Pulmonary artery endothelial cell (primary cell): ENCODE results near the gene NUP210. TPM values are rescaled to one million over a fixed set of nuclear protein-coding genes. Genes with fewer than 3 reads are reported as not detected.
"Not testable (repeated sequence)": the region's sequence is repeated elsewhere in the genome, so short reads cannot be mapped to it uniquely, and the experiment has no call there.

ENCODE experiments used
- DNase-seq: peaks from one replicate; pipeline ENCODE4 v3.0.0-alpha.2; 2011; ENCODE audit warnings: low read depth, low spot score
- total RNA-seq: library from RNA; depleted of rRNA; stranded (reverse); fragments of >200 nt; gene quantifications from 2 replicates; pipeline ENCODE4 v1.2.3, GENCODE V29; 2014

NUP210 gene
- total RNA-seq, 1 donor from 2014 or later: 1.1 TPM

DNA sequence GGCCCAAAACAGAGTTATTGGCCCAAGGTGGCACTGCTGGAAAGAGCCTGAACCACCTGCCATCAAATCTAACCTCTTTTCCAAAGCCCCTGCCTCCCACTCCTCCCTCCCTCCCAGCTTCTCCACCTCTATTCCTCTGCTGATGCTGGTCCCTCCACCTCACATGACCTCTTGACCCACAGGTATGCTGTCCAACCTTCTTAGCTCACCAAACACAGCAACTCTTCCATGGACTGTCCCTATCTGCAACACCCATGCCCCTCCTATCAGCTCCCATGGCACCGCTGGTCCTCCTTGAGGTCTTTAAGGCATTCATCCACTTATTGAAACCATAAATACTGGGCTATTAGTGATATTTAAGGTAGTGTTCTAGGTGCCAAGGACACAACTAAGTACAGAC, 12.6 kb downstream of the NUP210 start:
- no peak for DNase-seq

DNA sequence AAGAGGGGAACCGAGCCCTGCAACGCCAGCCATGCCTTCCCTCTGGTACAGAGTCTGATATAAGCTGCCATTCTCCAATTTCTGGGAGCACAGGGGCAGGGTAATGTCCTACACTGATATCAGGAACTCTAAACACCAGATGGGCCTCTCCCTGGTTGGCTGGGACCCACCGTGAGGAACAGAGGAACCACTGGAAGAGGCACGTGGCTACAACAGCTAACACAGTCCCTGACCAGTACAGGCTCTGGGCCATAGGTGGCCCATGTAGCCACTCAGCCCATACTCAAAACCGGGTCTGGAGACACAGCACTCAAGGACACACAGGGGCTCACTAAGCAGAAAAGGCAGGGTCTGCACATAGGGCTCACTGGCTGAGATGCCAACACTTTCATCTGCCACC, 13.9 kb downstream of the NUP210 start:
- DNase-seq: no peak

DNA sequence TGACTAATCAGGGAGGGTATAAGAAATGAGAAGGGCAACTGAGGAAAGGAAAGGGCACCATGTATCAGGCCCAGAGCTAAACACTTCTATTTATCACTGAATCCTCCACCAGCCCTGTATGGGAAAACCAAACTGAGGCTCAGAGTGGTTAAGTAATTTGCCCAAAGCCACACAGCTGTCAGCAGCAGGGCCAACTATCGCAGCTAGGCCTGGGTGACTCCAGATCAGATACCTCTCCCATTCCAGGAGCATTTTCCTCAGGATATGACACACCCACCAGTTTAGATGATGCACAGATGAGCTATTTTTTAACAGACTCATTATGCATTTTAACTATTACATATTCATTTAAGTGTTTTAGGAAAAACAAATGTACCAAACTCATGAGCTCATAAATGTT, 14.5 kb downstream of the NUP210 start:
- no peak for DNase-seq

DNA sequence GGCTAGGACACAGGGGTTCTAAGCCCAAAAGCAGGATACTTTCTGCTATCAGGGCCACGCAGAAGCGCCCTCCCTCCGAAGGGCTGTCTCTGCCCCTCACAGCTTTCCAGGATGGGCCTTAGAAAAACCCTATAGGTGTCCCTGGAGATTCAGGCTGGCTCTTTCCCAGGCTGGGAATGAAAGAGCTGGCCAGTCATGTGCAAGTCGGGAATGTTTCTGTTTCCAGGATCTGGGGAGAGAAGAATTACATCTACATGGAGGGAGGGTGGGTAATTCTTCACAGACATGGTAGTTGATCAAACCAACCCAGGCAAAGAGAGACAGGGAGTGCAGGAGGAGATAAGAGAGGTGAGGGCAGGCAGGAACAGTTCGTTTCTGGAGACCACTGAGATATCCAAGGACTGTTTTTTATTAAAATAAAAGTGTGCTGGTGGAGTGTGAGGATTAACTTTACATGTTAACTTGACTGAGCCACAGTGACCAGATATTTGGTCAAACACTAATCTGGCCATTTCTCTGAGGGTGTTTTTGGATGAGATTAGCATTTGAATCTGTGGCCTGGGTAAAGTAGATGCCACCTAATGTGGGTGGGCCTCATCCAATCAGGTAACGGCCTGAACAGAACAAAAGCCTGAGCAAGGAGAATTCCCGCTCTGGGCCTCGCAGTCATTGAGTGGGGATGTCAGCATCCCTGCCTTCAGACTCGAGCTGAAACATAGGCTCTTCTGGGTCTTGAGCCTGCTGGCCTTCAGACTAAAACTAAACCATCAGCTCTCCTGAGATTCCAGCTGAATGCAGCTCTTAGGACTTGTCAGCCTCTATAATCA, 15.3 kb downstream of the NUP210 start:
- no peak for DNase-seq

DNA sequence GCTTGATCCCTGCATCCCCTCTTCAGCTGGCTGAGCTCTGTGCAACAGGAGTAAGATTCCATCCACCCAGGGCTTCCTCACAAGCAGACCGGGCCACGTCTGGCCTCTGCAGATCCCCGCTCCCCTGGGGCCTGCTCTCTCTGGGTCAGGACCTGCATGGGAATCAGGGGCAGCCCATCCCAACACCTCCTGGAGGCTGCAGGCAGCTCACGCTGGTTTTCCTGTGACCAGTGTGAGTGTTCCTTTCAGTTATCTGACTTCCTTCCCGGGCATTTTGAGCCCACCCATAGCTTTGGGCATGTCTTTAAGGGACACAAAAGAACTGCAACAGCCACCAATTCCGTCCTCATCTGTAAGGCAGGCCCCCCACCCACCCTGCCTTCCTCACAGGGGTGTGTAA, 16.3 kb downstream of the NUP210 start:
- DNase-seq: no peak

DNA sequence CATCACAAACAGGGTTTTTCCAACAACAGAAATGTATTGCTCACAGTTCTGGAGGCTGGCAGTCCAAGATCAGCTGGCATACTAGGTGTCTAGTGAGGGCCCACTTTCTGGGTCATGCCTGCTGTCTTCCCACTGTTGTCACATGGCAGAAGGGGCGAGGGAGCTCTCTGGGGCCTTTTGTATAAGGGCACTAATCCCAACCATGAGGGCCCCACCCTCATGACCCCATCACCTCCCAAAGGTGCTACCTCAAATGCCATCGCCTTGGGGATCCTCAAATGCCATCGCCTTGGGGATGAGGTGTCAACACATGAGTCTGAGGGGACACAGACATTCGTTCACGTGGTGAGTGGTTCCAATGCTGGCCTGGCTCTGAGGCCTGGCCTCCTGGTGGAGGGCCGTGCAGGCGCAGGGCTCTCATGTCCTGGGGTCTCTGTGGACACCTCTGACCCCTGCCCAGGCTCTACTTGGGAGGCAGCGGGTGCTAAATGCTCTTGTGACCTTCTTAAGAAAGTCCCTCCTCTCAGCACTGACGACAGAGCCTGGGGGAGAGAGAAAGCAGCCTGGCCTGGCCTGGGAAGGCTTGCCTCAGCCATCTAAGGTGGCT, 16.8 kb downstream of the NUP210 start:
- no peak for DNase-seq

DNA sequence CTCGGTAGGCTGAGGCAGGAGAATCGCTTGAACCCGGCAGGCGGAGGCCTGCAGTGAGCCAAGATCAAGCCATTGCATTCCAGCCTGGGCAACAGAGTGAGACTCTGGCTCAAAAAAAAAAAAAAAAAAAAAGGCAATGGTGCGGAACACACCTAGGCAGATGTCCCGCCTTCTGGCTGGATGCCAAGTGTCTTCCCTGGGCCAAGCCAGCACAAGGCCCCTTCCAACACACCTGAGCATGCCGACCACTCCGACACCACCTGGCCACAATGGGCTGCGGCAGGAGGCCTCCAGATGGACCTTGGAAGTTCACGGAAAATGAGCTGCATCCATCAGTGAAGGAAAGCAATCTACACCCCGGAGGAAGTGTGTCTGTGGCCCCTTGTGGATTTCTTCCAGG, 19.0 kb downstream of the NUP210 start:
- DNase-seq: no peak

DNA sequence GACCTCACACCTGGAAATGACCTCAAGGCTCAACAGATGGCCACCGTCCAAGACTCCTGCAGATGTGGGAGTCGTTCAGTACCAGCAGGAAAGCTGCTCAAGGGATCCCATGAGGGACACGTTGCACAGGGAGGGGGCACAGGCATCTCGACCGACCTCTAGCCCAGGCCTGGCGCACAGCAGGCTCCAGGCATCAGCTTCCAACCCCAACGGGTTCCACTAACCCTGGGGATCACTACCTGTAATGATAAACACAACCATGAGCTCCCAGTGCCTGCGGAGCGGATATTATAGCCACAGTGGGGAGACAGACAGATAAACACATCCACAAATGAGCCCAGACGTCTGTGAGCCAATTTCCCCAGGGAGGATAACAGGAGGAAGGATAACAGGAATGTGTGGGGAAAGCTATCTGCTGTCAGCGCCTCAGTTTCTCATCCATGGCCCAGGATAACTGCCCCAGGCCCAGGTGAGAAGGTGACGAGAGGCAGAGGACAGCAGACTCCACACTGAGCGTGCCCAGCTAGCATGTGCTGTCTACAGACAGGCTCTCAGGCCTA, 19.9 kb downstream of the NUP210 start:
- DNase-seq: no peak

DNA sequence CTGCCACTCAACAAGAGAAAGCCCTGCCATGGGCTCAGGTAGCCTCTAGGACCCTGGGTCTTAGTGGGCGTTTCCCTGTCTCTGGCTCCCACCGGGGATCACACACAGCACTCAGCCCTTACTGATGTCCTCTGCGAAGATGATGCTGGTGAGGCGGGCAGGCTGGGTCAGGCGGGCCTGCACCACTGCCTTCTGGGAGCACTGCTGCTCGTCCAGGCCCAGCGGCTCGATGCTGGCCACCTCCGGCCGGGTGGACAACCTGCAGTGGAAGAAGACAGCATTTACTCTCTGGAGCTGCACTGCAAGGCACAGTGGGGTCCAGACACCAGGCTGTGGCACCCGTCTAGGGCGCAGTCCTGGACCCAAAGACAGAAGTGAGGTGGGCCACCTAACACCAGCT, 20.5 kb downstream of the NUP210 start:
- DNase-seq: no peak

DNA sequence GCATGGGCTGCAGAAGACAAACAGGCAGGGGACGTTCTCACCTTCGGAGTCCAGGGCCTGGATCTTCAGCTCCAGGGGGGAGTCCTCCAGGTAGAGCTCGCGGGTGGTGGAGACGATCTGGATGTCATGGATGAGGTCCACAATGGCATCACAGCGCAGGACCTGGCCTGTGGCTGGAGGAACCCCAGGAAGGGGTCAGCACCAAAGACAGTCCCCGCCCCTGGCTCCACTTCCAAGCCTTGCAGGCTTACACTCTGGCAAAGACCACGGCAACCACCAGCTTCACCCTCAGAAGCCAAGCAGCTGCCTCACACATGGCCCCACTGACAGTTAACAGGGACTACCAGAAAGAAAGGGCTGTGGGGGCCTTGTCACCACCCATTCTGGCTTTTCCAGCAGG, 22.8 kb downstream of the NUP210 start:
- no peak for DNase-seq

DNA sequence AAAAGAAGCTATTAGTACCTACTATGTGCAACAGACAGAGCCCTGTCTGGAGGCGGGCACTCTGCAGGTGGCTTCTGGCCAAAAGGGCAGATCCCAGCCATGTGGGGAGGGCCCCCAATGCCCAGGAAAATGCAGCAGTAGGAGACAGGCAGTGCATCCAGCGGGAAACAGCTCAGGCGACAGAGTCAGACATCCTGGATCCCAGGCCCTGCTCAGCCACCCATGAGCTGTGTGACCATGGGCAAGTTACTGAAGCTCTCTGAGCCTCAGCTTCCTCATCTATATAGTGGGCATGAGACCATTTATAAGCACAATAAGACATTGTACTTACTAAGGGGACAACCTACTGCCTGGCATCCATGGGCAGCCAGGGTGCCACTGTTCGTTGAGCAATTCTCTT, 25.8 kb downstream of the NUP210 start:
- no peak for DNase-seq

DNA sequence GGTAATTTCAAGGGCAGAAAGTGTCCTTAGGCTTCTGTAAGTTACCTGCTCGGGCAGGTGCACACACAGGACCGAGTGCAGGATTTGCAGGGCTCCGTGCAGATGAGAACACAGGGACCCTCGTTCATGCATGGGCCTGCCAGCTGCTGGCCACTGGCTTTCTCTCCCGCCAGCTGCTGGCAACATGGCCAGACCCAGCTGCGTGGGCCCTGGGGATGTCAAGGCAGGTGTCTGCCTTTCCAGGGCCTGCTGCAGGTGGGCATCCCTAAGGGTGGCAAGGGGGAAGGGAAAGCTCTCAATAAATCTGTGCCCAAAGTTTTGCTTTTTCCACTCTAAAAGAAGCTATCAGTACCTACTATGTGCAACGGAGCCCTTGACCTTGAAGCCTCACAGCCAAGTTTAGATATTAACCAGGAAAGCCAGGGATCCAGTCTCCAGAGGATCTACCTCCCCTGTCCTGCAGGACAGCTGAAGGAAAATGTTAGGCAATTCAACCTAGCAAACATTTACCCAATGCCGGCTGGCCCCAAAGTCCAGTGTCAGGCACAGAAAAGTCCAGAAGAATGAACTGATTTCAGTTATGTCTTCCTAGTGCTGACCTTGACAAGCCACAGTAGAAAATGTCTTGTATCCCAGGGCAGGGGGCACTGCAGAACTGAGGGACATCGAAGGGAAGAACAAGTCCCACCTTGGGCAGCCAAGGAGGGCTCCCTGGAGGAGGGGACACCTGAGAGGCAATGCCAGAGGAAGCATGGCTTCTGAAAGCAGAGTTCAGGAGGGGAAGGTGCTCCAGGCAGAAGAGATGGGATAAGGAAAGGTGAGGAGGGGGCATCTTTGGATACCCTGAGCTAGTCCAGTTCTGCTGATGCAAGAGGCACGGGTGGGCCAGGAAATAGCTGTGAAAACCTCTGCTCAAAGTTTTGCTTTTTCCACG, 26.4 kb downstream of the NUP210 start:
- no peak for DNase-seq

DNA sequence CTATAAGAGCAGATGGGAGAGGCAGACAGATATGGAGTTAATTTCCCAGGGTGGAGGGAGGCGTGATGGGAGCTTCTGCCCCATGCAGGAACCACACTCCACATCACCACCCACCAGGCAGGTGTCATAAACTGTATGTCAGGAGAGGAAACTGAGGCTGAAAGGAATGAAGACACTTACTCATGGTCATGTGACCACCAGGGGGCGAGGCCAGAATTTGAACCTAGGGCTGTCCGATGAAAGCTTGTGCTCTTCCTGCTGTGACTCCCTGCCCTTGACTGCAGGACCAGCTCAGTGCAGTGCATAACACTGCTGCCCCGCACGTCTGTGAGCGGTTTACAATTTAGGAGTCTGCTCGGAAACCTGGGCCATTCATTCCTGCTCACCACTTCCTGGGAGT, 28.8 kb downstream of the NUP210 start:
- no peak for DNase-seq

DNA sequence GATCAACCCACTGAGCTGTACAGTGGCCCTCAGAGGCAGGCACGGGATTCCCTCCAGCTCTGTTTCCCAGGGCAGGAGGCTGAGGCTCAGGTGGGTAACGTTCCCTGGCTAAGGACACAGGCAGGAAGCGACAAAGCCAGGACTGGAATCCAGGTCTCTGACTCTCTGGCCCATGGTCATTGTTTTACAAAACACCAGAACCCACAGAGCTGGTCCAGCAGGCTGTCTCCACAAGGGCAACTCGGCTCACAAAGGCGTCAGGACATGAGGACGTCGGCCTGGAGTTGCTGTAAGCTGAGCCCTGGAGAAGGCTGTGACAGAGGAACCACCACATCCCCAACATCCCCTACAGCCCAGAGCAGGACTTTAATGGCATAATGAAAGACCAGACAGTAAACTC, 30.7 kb downstream of the NUP210 start:
- no peak for DNase-seq

DNA sequence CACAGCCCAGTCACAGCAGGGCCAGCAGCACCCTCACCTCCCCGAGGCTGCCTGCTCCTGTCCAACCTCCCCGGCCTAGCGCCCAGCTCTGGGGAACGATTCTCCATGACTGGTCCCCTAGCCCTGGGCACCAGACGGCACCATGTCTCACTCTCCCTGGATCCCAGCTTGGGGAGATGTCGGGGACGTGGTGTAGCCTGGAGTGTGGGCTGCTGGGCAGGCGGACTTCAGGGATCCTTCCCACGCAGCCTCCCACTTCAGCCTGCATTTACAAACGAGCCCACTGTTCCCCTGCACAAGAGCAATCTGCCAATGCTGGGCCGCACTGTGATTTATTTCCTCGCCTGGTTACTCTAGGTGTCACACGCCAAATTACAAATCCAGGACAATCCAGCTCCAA, 31.3 kb downstream of the NUP210 start:
- no peak for DNase-seq

DNA sequence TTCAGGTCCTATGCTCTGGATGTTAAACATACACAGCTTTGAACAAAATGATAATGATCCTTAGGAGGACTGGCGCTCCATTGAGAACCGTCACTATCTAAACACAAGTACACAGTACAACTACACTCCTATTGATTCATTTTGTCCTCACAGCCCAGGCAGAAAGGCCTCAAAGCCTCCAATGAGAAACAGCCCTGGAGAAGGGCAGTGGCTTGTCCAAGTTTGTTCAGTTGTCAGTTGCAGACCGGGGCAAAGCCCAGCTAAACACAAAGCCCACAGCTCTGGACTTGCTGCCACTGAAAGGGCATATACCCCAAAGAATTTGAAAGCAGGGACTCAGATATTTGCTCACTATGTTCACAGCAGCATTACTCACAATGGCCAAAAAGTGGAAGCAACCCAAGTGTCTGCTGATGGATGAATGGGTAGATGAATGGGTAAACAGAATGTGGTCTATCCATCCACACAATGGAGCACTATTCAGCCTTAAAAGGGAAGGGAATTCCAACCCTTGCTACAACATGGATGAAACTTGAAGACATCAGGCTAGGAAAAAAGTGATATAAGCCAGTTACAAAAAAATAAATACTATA, 34.7 kb downstream of the NUP210 start:
- no peak for DNase-seq

DNA sequence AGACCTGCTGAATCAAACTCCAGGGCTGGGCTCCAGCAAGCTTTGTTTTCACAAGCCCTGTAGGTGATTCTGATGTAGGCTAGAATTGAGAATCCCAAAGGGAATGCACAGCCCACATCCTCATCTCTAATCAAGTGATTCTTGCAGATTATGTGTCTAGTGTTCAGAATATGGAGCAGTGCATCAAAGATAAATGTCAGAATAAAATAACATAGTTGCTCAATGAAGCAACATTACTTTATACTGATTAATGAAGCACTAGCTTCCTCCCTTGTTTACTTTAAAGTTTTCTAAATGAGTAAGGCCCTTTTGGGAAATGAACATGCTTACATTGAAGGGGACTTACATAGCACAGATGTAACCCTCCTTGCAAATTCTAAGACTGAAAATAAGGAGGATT, 39.2 kb downstream of the NUP210 start:
- DNase-seq: no peak

DNA sequence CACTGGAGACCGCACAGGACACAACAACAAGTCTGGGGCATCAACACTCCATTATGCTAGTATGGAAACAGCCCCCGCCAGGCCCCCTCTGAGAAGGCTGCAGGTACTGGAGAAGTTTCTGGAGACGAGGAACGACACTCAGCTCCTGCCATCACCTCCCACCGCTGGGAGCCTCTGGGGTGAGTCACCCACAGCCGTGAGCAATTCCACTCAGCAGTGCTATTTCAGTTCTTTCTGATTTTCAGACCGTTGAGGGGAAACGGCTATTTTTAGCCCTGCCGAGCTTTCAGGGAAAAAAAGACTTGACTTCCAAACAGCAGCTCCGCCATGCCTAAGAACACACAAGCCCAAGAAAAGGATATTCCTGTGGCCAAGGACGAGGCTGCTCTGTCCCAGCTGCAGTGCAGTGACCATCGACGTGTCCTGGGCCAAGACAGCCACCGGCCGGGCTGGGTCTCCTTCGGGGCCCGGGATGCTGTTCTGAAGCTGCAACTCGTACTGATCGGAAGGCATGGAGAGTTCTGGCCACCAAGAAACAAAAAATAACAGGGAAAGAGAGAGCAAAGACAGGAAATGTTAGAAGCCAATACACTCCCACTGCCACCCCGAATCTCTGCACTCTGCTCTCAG, 40.8 kb downstream of the NUP210 start:
- no peak for DNase-seq

DNA sequence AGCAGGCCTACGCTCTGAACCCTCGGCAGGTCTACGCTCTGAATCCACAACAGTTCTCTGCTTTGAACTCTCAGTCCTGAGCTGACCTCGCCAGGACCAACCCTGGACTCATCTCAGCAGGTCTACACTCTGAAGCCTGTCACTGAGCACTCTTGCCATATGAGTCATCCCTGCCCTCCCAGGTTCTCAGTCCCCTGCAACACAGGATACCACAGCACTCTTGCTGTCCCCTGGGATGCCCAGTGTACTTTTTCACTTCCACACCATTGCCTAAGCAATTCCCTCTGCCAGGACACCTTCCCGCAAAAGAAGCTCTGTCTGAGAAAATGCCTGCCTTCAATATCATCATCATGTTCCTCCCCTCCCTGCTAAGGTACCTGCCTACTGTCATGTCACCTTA, 42.0 kb downstream of the NUP210 start:
- no peak for DNase-seq

DNA sequence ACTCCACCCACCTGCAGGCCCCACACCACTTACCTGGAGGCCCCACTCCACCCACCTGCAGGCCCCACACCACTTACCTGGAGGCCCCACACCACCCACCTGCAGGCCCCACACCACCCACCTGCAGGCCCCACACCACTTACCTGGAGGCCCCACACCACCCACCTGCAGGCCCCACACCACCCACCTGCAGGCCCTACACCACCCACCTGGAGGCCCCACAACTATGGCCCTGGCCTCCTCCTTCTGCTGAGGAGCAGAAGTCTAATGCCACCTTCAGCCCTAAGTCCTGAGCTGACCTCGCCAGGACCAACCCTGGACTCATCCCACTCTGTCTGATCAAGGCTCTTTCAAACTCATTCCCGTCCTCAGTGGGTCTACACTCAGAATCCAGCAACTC, 42.4 kb downstream of the NUP210 start:
- DNase-seq: not testable (repeated sequence)

DNA sequence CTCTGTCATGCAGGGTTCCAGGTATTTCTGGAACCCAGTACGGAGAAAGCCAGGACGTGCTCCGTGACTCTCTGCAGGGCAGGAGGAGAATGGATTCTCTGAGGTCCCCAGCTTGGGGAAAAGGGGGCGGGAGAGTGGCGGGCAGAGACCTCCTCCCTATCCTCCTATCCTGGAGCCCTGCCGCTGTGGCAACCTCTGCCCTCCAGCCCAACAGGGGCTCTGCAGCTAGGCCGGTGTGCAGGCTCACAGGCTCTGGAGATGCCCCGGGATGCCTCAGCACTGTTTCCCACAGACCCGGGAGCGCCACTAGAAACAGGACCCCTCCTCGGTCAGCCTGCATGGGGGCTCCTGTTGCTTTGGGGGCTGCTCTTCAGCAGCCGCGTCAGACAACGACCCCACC, 43.1 kb downstream of the NUP210 start:
- DNase-seq: no peak
